Endothelial cell (in vitro differentiated cells): ENCODE data around the gene C16orf92. TPM values are rescaled to one million over a fixed set of nuclear protein-coding genes. Genes with fewer than 3 reads are reported as not detected.

Source experiments
- DNase-seq: peaks from one replicate; pipeline ENCODE4 v3.0.0; 2021; ENCODE audit warnings: low spot score
- H3K27ac Mint-ChIP-seq: one replicate; pipeline ENCODE4 v1.8.0; 2021; ENCODE audit warnings: mixed read lengths, inconsistent platforms; ENCODE audit not compliant: unreplicated experiment
- H3K27me3 Mint-ChIP-seq: one replicate; pipeline ENCODE4 v1.8.0; 2021; ENCODE audit warnings: mild to moderate bottlenecking, moderate library complexity, mixed read lengths, inconsistent platforms; ENCODE audit not compliant: unreplicated experiment
- H3K36me3 Mint-ChIP-seq: one replicate; pipeline ENCODE4 v1.8.0; 2021; ENCODE audit warnings: mild to moderate bottlenecking, low read depth, mixed read lengths, inconsistent platforms; ENCODE audit not compliant: unreplicated experiment
- H3K4me1 Mint-ChIP-seq: one replicate; pipeline ENCODE4 v1.8.0; 2021; ENCODE audit warnings: mild to moderate bottlenecking, mixed read lengths, inconsistent platforms; ENCODE audit not compliant: unreplicated experiment
- H3K4me3 Mint-ChIP-seq: one replicate; pipeline ENCODE4 v1.8.0; 2021; ENCODE audit warnings: mild to moderate bottlenecking, mixed read lengths, inconsistent platforms; ENCODE audit not compliant: unreplicated experiment
- H3K9me3 Mint-ChIP-seq: one replicate; pipeline ENCODE4 v1.8.0; 2021; ENCODE audit warnings: mixed read lengths, inconsistent platforms; ENCODE audit not compliant: unreplicated experiment
- total RNA-seq: library from RNA; stranded (reverse); fragmentation: NEBNext Ultra II Directional; extraction: Animal tissue kit (Norgen Biotek cat#: 25700); gene quantifications from one replicate; pipeline ENCODE4 v1.2.1, GENCODE V29; 2021; ENCODE audit not compliant: unreplicated experiment
- TF ChIP-seq, protein P1 (sequence below): fragments of 200-600 bp; sonication (generic); IDR thresholded peaks from one replicate; pipeline ENCODE4 v1.5.0; 2021; ENCODE audit warnings: antibody characterized with exemption; ENCODE audit not compliant: unreplicated experiment

C16orf92 gene
- total RNA-seq, 1 donor from 2014 or later = not detected

DNA sequence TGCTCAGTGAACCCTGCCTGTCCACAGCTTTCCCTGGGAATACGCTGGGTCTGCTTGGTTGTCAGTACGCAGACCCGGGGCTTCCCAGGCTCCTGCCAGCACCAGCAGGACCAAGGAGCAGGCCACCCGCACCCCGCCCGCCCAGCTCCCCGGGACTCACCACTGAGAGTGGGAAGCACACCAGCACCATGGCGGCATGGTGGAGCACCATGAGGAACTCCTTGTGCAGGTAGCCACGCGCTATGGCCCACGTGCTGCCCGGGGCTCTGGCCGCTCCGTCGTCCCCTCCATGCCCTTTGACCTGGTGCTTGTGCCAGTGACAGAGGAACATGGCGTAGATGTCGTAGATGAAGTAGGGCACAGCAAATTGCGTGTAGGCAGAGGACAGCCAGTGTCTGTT, 3.5 kb downstream of the C16orf92 start:
- Mint-ChIP-seq H3K4me3 (peak overlapping the region; percentile 19), H3K36me3 (peaks cover 3% of the 10 kb centered on the region), H3K4me1 (peaks cover 4% of the 10 kb centered on the region), H3K9me3 (no peaks in the 10 kb centered on the region), H3K27me3 (peaks cover 14% of the 10 kb centered on the region), H3K27ac (no peak overlapping the region)
- no peak for DNase-seq
- TF ChIP-seq, protein P1, sequence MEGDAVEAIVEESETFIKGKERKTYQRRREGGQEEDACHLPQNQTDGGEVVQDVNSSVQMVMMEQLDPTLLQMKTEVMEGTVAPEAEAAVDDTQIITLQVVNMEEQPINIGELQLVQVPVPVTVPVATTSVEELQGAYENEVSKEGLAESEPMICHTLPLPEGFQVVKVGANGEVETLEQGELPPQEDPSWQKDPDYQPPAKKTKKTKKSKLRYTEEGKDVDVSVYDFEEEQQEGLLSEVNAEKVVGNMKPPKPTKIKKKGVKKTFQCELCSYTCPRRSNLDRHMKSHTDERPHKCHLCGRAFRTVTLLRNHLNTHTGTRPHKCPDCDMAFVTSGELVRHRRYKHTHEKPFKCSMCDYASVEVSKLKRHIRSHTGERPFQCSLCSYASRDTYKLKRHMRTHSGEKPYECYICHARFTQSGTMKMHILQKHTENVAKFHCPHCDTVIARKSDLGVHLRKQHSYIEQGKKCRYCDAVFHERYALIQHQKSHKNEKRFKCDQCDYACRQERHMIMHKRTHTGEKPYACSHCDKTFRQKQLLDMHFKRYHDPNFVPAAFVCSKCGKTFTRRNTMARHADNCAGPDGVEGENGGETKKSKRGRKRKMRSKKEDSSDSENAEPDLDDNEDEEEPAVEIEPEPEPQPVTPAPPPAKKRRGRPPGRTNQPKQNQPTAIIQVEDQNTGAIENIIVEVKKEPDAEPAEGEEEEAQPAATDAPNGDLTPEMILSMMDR = no peak

DNA sequence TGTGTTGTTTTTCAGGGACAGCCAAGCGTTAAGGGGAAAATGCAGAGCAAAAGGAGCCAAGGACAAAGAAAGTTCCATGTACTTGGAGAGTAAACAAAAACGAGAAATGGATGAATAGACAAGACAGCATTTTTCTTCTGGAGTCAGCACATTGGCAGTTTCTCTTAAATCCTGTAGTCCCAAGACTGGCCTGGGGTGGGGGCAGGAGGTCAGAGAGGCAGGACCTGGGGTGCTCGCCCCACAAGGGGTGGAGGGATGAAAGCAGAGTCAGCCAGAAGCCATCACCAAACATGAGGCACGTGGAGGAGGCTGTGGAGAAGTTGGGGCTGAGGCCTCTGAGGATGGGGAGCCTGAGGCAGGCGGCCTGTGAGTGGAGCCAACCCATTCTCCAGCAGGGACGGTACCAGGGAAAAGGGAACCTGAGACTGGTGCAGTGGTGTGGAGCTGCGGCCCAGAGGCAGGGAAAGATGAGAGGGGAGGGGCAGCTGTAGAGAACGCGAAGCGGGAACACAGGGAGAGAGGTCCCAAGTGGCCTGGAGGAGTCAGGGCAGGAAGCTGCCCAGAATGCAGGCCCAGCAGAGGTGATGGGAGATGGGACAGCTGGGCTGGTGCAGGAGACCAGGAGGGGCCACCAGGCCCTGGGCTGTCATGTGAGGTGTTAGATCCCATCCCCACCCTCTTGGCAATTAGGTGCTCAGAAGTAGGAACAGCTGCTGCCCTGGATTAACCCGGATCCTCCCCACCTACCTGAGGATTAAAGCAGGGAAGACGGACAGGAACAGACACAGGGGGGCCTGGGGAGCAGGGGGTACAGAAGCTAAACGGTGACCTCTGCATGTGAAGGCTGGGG, 4.8 kb downstream of the C16orf92 start:
- H3K36me3 Mint-ChIP-seq = peaks cover 3% of the 10 kb centered on the region
- H3K4me1 Mint-ChIP-seq = peaks cover 11% of the 10 kb centered on the region
- no peaks in the 10 kb centered on the region for H3K9me3 Mint-ChIP-seq
- H3K27me3 Mint-ChIP-seq = peaks cover 16% of the 10 kb centered on the region
- no peak overlapping the region for H3K27ac Mint-ChIP-seq
- H3K4me3 Mint-ChIP-seq = peak overlapping the region; percentile 16
- TF ChIP-seq, protein P1 = no peak
- DNase-seq = no peak

DNA sequence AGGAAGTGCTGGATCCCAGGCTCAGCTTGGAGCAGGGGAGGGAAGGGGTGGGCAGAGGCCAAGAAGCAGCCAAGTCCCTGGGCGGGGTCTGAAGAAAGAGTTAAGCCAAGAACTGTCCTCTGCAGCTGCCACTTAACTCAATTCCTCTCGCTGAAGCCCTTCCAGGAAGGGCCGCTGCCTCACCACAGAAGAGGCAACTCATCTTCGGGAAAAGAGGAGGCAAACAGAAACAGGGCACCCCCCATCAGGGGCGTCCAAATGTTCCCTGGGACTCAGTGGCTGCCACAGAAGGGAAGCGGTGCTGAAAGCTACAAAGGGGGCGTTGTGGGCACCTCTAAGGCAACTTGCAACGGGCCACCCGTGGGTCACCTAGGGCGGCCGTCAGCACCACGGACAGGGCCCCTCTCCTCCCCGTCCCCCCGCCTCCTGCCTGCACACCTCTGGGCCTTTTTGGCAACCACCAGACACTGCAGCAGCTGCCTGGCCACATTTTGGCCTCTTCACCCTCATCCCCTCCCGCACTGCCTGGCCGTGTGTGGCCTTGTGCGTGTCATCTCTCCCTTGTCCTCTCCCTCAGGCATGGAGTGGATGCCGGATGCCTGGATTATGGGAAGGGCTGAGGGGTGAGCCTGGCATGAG, 5.6 kb downstream of the C16orf92 start:
- Mint-ChIP-seq H3K4me3 (no peak overlapping the region), H3K27me3 (peaks cover 16% of the 10 kb centered on the region), H3K4me1 (peaks cover 11% of the 10 kb centered on the region), H3K36me3 (peaks cover 3% of the 10 kb centered on the region), H3K27ac (no peak overlapping the region), H3K9me3 (no peaks in the 10 kb centered on the region)
- peak; percentile 61 for DNase-seq
- TF ChIP-seq, protein P1 = no peak

DNA sequence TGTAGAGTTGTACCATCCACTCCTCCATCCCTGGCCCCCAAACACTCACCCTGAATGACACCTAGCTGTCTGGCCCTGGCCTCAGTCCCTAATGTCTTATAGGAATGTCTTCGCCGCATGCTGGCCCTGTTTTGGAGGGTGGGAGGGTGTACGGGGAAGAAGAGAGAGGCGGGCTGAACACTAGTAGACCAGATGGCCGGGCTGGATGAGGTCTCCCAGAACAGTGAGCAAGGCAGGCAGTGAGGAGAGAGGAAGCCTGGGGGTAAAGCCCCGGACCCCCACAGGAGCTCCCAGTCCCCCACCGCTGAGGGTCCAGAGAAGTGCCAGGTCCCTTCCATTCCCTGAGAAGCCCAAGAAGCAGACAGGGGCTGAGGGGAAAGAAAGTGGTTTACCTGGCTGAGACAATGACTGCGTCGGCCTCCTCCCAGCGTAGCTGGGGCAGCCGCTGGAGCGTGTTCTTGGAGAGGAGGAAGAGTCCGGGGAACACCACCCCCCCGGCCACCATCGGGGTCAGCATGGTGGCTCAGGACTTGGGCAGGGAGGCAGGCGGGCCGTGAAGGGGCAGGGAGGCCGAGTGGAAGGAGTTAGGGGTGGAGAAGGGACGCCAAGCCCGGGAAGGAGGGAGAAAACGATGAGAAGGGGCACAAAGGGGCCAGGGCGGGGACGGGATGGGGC, 7.2 kb downstream of the C16orf92 start:
- H3K4me1 Mint-ChIP-seq = peaks cover 11% of the 10 kb centered on the region
- DNase-seq = no peak
- peaks cover 3% of the 10 kb centered on the region for H3K36me3 Mint-ChIP-seq
- TF ChIP-seq, protein P1 = no peak
- no peaks in the 10 kb centered on the region for H3K9me3 Mint-ChIP-seq
- peaks cover 16% of the 10 kb centered on the region for H3K27me3 Mint-ChIP-seq
- H3K27ac Mint-ChIP-seq = no peak overlapping the region
- H3K4me3 Mint-ChIP-seq = no peak overlapping the region
